GM19023 (cell line): ENCODE data around the gene ZSCAN22.

Experiments used
- ATAC-seq: cut with Tn5 transposase; IDR thresholded peaks from one replicate; pipeline ENCODE4 v1.9.1; 2021; ENCODE audit warnings: mild to moderate bottlenecking, moderate library complexity; ENCODE audit not compliant: unreplicated experiment

ZSCAN22 gene

DNA sequence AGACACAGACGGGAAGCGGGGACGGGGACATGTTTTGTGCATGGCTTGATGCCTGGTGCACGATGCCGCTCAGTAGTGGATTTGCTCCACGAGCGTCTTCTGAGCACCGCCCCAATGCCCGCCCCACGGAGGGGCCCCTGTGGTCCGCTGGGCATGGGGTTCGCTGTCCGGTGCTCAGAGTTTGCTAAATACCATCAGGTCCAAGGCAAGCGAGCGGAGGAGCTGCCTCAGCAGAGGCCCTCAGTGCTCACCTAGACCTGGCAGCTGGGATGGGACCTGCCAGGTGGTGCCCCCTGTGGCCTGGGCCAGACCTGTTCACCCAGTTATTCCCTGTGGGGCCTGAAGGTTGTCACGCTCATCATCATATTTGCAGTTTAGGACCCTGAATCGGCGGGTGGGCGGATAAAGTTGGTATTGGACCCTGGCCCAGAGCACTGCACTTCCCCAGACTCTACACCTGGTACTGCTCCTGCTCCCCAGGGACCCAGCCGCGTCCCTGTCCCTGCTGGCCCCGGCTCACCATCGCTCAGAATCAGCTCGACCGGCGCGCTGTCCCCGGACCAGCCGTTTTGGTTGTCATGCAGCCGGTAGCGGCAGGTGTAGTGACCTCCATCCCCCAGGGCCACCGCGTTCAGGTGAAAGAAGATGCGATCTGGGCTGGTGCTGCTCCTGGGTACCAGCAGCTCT is 24.2 kb downstream of the ZSCAN22 start:
- ATAC-seq, result no peak

DNA sequence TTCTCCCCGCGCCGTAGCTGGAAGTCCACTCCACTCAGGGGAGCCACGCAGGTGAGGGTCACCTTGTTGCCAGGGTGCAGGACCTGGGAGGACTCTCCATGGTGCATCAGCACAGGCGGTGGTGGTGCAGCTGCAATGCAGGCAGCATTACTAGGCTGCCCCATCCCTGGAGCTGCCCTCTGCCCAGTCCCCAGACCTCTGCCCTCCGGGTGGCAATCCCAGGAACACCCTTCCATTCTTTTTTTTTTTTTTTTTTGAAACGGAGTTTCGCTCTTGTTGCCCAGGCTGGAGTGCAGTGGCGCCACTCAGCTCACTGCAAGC is 24.7 kb downstream of the ZSCAN22 start:
- ATAC-seq, result no peak

- no peak for ATAC-seq
Observed at GRCh38 chr19:58351990-58352755, 25.4 kb downstream of the ZSCAN22 start.

GRCh38 chr19:58352760-58353671 is 26.2 kb downstream of the ZSCAN22 start, which contains the start of gene A1BG:
Gene A1BG, minus strand, starts transcription at chr19:58353492. Its CDS starts 55 bp downstream, at chr19:58353437.
- no peak for ATAC-seq

GRCh38 chr19:58353717-58354477 is 27.1 kb downstream of the ZSCAN22 start:
- no peak for ATAC-seq

- no peak for ATAC-seq
Observed at GRCh38 chr19:58354478-58355030, 27.8 kb downstream of the ZSCAN22 start.

DNA sequence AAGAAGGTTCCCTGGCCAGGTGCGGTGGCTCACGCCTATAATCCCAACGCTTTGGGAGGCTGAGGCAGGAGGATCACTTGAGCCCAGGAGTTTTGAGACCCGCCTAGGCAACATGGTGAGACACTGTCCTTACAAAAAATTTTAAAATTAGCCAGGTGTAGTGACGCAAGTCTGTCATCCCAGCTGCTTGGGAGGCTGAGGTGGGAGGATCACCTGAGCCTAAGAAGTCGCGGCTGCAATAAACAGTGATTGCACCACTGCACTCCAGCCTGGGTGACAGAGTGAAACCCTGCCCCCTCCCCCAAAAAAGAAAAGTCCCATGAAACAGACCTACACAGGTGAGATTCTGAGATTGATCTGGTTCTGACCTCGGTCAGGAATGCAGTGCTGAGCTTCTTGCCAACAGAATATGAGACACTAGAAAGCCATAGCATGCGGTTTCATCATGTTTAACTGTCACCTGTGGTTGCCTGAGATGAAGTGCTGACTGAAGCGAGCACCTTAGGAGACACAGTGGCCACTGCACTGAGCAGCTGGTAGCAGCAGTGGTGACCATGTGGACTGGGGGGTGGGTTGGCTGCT is 28.5 kb downstream of the ZSCAN22 start:
- ATAC-seq, result no peak

DNA sequence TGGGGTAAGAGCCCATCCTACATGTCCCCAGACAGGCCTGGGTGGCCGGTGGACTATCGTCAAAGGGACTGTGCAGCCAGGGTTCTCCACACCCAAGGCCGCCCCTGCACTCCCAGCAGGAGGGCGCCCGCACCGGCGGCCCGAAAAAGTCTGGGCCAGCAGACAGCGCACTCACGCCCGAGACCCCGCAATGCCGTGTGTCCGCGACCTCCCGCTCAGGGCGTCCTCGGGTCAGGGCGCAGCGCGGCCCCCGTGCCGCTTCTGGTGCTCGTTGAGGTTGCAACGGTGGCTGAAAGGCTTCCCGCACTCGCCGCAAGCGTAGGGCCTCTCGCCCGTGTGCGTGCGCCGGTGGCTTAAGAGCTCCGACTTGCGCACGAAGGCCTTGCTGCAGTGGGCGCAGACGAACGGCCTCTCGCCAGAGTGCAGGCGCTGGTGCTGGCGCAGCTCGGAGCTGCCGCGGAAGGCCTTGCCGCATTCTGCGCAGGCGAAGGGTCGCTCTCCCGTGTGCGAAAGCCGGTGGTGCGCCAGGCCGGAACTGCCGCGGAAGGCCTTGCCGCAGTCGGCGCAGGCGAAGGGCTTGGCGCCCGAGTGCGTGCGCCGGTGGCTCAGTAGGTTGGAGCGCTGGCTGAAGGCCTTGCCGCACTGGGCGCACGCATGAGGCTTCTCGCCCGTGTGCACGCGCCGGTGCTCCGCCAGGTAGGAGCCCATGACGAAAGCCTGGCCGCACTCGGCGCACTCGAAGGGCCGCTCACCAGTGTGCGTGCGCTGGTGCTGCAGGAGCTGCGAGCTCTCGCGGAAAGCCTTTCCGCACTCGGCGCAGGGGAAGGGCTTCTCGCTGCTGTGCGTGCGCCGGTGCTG is 29.3 kb downstream of the ZSCAN22 start:
- ATAC-seq, result no peak

GRCh38 chr19:58356766-58357480 is 30.1 kb downstream of the ZSCAN22 start:
- no peak for ATAC-seq

GRCh38 chr19:58357481-58358145 is 30.8 kb downstream of the ZSCAN22 start:
- ATAC-seq, result no peak

GRCh38 chr19:58361900-58362271 is 35.1 kb downstream of the ZSCAN22 start:
- peak; percentile 17 for ATAC-seq

GRCh38 chr19:58362272-58362994 is 35.6 kb downstream of the ZSCAN22 start, which contains the start of gene ZNF497:
Gene ZNF497, minus strand, starts transcription at chr19:58362751. Its CDS starts 5,116 bp downstream, at chr19:58357635.
- ATAC-seq, result peak; percentile 83

- ATAC-seq, result no peak
Observed at GRCh38 chr19:58364146-58364545, 37.4 kb downstream of the ZSCAN22 start.

GRCh38 chr19:58366585-58367430 is 40.0 kb downstream of the ZSCAN22 start:
- ATAC-seq, result no peak

DNA sequence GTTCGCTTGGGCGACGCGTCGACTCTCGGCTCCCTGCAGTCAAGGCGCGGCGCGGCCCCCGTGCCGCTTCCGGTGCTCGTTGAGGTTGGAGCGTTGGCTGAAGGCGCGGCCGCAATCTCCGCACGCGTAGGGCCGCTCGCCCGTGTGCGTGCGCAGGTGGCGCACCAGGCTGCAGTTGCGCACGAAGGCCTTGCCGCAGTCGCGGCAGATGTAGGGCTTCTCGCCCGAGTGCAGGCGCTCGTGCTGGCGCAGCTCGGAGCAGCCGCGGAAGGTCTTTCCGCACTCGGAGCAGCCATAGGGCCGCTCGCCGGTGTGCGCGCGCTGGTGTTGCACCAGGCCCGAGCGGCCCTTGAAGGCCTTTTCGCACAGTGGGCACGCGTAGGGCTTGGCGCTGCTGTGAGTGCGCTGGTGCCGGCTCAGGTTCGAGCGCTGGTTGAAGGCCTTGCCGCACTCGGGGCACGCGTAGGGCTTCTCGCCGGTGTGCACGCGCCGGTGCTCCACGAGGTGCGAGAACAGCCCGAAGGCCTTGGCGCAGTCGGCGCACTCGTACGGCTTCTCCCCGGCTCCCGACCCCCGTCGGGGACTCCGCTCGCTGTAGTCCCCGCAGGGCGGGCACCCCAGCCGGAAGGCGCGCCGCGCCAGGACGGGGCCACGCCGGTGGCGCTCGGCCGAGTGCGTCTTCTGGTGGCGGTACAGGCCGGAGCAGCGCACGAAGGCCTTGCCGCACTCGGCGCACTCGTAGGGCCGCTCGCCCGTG is 41.1 kb downstream of the ZSCAN22 start:
- no peak for ATAC-seq
